ENCODE results near the gene CLEC14A.

The CLEC14A gene

GRCh38 chr14:38248321-38249028, 7.4 kb downstream of the CLEC14A start:
- no peak for DNase-seq (ENCODE audit: low read depth in 3 of 3)

- no peak for DNase-seq (ENCODE audit: low read depth in 3 of 3)
Measured at GRCh38 chr14:38243696-38244240, 12.1 kb downstream of the CLEC14A start.

- DNase-seq (ENCODE audit: low read depth in 3 of 3): no peak
Measured at GRCh38 chr14:38238878-38239277, 17.0 kb downstream of the CLEC14A start.

- no peak for DNase-seq (ENCODE audit: low read depth in 3 of 3)
Measured at GRCh38 chr14:38238332-38238731, 17.6 kb downstream of the CLEC14A start.

GRCh38 chr14:38233218-38233617, 22.7 kb downstream of the CLEC14A start:
- no peak for DNase-seq (ENCODE audit: low read depth in 3 of 3)

GRCh38 chr14:38226366-38226765, 29.5 kb downstream of the CLEC14A start:
- DNase-seq (ENCODE audit: low read depth in 3 of 3): no peak

- DNase-seq (ENCODE audit: low read depth in 3 of 3): no peak
Measured at GRCh38 chr14:38225946-38226345, 29.9 kb downstream of the CLEC14A start.

- no peak for DNase-seq (ENCODE audit: low read depth in 3 of 3)
Measured at GRCh38 chr14:38224338-38224737, 31.6 kb downstream of the CLEC14A start.

GRCh38 chr14:38221077-38221476, 34.8 kb downstream of the CLEC14A start:
- DNase-seq (ENCODE audit: low read depth in 3 of 3): no peak

- DNase-seq (ENCODE audit: low read depth in 3 of 3): no peak
Measured at GRCh38 chr14:38217553-38217952, 38.3 kb downstream of the CLEC14A start.

- no peak for DNase-seq (ENCODE audit: low read depth in 3 of 3)
Measured at GRCh38 chr14:38213001-38213400, 42.9 kb downstream of the CLEC14A start.

GRCh38 chr14:38212111-38212510, 43.8 kb downstream of the CLEC14A start:
- DNase-seq (ENCODE audit: low read depth in 3 of 3): no peak

GRCh38 chr14:38211255-38211735, 44.6 kb downstream of the CLEC14A start:
- DNase-seq (ENCODE audit: low read depth in 3 of 3): no peak

GRCh38 chr14:38210587-38211216, 45.2 kb downstream of the CLEC14A start:
- no peak for DNase-seq (ENCODE audit: low read depth in 3 of 3)

- DNase-seq (ENCODE audit: low read depth in 3 of 3): no peak
Measured at GRCh38 chr14:38209572-38210557, 46.0 kb downstream of the CLEC14A start.

GRCh38 chr14:38208618-38209562, 47.0 kb downstream of the CLEC14A start:
- no peak for DNase-seq (ENCODE audit: low read depth in 3 of 3)

GRCh38 chr14:38207736-38208617, 47.9 kb downstream of the CLEC14A start, which contains the start of gene SSTR1:
SSTR1 (plus strand) TSS chr14:38207904; CDS start chr14:38209390, 1,486 bp downstream.
- DNase-seq (ENCODE audit: low read depth in 3 of 3): no peak

GRCh38 chr14:38207377-38207735, 48.5 kb downstream of the CLEC14A start:
- no peak for DNase-seq (ENCODE audit: low read depth in 3 of 3)

- DNase-seq (ENCODE audit: low read depth in 3 of 3): no peak
Measured at GRCh38 chr14:38206689-38207376, 49.1 kb downstream of the CLEC14A start.

Data from stimulated activated CD4-positive, alpha-beta T cell treated with anti-CD3 and anti-CD28 coated beads, TNF-alpha, amount 100 ng/mL, for 24 hours (primary cell).